GM21367 (cell line): ENCODE measurements around the gene MMAB.

ENCODE experiments used
- ATAC-seq: cut with Tn5 transposase; IDR thresholded peaks from one replicate; pipeline ENCODE4 v1.9.1; 2021; ENCODE audit not compliant: unreplicated experiment

Gene MMAB

GRCh38 chr12:109573029-109573913, at the start of gene MMAB, which contains the start of gene MVK:
Gene MMAB (minus strand): TSS chr12:109573504. CDS start chr12:109573480, 24 bp downstream.
Gene MVK (plus strand): TSS chr12:109573794. CDS start chr12:109574823, 1,029 bp downstream.
- peak; percentile 87 for ATAC-seq

- ATAC-seq = no peak
Observed at GRCh38 chr12:109621901-109622364, 48.6 kb upstream of the MMAB start.

- ATAC-seq = no peak
Observed at GRCh38 chr12:109621211-109621694, 47.9 kb upstream of the MMAB start.

GRCh38 chr12:109619002-109619604, 45.8 kb upstream of the MMAB start:
- ATAC-seq = no peak

- ATAC-seq = no peak
Observed at GRCh38 chr12:109618082-109618481, 44.8 kb upstream of the MMAB start.

- ATAC-seq = no peak
Observed at GRCh38 chr12:109617491-109617890, 44.2 kb upstream of the MMAB start.

- no peak for ATAC-seq
Observed at GRCh38 chr12:109615556-109616229, 42.4 kb upstream of the MMAB start.

GRCh38 chr12:109613649-109614455, 40.5 kb upstream of the MMAB start:
- ATAC-seq = no peak

- no peak for ATAC-seq
Observed at GRCh38 chr12:109612975-109613502, 39.7 kb upstream of the MMAB start.

- no peak for ATAC-seq
Observed at GRCh38 chr12:109612003-109612402, 38.7 kb upstream of the MMAB start.

- ATAC-seq = no peak
Observed at GRCh38 chr12:109611223-109611622, 37.9 kb upstream of the MMAB start.

GRCh38 chr12:109610523-109610922, 37.2 kb upstream of the MMAB start:
- ATAC-seq = no peak

- no peak for ATAC-seq
Observed at GRCh38 chr12:109609342-109609741, 36.0 kb upstream of the MMAB start.

GRCh38 chr12:109608793-109609192, 35.5 kb upstream of the MMAB start:
- no peak for ATAC-seq

GRCh38 chr12:109608270-109608669, 35.0 kb upstream of the MMAB start:
- ATAC-seq = no peak

GRCh38 chr12:109607618-109608017, 34.3 kb upstream of the MMAB start:
- ATAC-seq = no peak

GRCh38 chr12:109606320-109607028, 33.2 kb upstream of the MMAB start:
- no peak for ATAC-seq

- ATAC-seq = no peak
Observed at GRCh38 chr12:109605599-109606228, 32.4 kb upstream of the MMAB start.

- no peak for ATAC-seq
Observed at GRCh38 chr12:109605016-109605415, 31.7 kb upstream of the MMAB start.
